Esophagus squamous epithelium (tissue), 4 donors: ENCODE measurements around the gene FAM90A1.
"Not testable (repeated sequence)": the region's sequence is repeated elsewhere in the genome, so short reads cannot be mapped to it uniquely, and the experiment has no call there.

Experiments used
- POLR2A ChIP-seq, 4 donors: fragments of 450-650 bp; IDR thresholded peaks; one replicate each; pipeline ENCODE4 v1.6.1; 2017; ENCODE audit warnings: antibody characterized with exemption in 4 of 4, mild to moderate bottlenecking in 4 of 4, moderate library complexity in 3 of 4
- TF ChIP-seq, protein P1 (sequence below), 6 experiments: fragments of 450-650 bp in 4 of 6; fragments of 200-600 bp in 2 of 6; sonication (generic) in 2 of 6; IDR thresholded peaks; one replicate each; pipeline ENCODE4 v1.5.1; 2016 to 2019; ENCODE audit warnings: antibody characterized with exemption in 6 of 6, mild to moderate bottlenecking in 4 of 6, moderate library complexity in 4 of 6

DNA sequence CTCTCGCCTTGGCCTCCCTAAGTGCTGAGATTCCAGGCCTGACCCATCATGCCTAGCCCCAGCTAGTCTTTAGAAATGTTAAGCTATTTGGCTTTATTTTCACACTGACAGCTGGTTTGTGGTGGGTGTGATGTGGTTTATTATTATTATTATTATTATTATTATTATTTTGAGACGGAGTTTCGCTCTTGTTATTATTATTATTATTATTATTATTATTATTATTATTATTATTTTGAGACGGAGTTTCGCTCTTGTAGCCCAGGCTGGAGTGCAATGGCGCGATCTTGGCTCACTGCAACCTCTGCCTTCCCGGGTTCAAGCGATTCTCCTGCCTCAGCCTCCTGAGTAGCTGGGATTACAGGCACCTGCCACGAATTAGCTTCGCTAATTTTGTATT, 1.2 kb upstream of the FAM90A1 start:
- not testable (repeated sequence) for TF ChIP-seq POLR2A (IDR thresholded peaks at IDR 0.05)
- TF ChIP-seq, protein P1, sequence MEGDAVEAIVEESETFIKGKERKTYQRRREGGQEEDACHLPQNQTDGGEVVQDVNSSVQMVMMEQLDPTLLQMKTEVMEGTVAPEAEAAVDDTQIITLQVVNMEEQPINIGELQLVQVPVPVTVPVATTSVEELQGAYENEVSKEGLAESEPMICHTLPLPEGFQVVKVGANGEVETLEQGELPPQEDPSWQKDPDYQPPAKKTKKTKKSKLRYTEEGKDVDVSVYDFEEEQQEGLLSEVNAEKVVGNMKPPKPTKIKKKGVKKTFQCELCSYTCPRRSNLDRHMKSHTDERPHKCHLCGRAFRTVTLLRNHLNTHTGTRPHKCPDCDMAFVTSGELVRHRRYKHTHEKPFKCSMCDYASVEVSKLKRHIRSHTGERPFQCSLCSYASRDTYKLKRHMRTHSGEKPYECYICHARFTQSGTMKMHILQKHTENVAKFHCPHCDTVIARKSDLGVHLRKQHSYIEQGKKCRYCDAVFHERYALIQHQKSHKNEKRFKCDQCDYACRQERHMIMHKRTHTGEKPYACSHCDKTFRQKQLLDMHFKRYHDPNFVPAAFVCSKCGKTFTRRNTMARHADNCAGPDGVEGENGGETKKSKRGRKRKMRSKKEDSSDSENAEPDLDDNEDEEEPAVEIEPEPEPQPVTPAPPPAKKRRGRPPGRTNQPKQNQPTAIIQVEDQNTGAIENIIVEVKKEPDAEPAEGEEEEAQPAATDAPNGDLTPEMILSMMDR (IDR thresholded peaks at IDR 0.05): not testable (repeated sequence)
